ENCODE results near the gene BBS4.
A peak's percentile ranks its signal among the peaks of the same experiment; 100 is the strongest.
"Not testable (repeated sequence)": the region's sequence is repeated elsewhere in the genome, so short reads cannot be mapped to it uniquely, and the experiment has no call there.

BBS4 gene

DNA sequence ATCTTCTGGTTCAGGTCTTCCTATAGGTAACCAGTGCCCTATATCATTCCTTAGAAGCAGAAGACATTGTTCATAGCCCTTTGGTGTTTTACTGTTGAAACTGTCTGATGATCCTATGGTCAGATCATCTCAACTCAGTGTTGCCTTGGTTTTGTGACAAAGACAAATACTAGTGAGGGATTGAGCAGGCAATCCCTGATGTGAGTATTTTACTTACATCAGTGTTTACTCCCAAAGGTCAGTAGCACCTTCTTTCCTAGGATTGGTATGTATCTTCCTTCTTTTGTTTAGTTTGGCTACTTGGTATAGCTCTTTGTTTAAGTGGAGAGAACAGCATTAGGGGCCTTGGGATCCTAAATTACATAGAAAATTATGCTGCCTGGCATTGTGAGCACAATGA lies 41.1 kb downstream of the BBS4 start:
- H3K4me3 ChIP-seq (ENCODE audit: low read length): no peak overlapping the region
- no peak for DNase-seq (ENCODE audit: low read depth)
- TF ChIP-seq, protein P1, sequence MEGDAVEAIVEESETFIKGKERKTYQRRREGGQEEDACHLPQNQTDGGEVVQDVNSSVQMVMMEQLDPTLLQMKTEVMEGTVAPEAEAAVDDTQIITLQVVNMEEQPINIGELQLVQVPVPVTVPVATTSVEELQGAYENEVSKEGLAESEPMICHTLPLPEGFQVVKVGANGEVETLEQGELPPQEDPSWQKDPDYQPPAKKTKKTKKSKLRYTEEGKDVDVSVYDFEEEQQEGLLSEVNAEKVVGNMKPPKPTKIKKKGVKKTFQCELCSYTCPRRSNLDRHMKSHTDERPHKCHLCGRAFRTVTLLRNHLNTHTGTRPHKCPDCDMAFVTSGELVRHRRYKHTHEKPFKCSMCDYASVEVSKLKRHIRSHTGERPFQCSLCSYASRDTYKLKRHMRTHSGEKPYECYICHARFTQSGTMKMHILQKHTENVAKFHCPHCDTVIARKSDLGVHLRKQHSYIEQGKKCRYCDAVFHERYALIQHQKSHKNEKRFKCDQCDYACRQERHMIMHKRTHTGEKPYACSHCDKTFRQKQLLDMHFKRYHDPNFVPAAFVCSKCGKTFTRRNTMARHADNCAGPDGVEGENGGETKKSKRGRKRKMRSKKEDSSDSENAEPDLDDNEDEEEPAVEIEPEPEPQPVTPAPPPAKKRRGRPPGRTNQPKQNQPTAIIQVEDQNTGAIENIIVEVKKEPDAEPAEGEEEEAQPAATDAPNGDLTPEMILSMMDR (conservative IDR thresholded peaks at IDR 0.05; ENCODE audit: low read depth, low read length): no peak

DNA sequence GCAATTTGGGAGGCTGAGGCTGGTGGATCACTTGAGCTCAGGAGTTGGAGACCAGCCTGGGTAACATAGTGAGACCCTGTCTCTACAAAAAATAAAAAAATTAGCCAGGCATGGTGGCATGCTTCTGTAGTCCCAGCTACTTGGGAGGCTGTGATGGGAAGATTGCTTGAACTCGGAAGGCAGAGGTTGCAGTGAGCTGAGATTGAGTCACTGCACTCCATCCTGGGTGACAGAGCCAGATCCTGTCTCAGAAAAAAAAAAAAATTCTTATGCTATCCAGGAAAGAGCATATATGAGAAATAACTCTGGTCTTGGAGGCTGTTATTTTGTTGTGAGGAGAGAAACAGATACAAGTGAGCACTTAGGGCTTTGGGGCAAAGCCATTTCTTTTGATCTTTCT lies 42.2 kb downstream of the BBS4 start:
- DNase-seq (ENCODE audit: low read depth); H3K4me3 ChIP-seq (ENCODE audit: low read length): not testable (repeated sequence)

DNA sequence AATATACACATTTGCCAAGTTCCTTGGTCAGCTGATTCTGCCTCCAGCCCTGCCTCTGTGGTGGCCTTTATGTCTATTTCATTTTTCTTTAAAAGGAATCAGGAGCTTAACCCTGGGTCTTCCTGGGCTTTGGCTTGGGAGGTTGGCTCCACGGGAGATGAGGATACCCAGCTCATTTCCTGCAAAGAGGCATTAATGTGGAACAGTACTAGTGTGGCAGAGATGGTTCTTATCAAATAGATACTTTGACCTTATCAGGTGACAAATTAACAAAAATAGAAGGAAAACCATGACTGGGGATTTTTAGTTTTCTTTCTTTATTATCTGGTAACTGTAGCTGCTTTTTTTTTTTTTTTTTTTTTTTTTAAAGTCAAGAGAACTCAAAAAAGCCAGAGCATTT lies 42.8 kb downstream of the BBS4 start:
- no peak overlapping the region for H3K4me3 ChIP-seq (ENCODE audit: low read length)
- TF ChIP-seq, protein P1 (conservative IDR thresholded peaks at IDR 0.05; ENCODE audit: low read depth, low read length): no peak
- no peak for DNase-seq (ENCODE audit: low read depth)

DNA sequence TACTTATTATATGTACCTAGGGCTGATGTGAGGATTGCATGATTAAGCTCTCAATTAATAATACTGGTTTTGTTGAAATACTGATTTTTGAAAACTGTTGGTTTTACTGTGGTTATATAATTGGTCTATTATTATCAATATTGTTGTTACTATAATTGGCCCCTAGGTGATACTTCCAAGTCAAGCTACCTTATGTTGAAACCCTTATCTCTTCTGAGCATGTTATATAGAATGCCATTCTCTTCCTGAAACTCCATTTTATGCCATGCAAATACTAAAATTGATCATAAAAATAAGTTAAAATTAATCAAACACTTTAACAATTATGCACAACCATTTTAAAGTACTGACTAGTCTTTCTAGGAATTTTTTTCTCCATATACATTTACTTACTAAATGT lies 46.1 kb downstream of the BBS4 start:
- TF ChIP-seq, protein P1 (conservative IDR thresholded peaks at IDR 0.05; ENCODE audit: low read depth, low read length): no peak
- DNase-seq (ENCODE audit: low read depth): no peak
- no peak overlapping the region for H3K4me3 ChIP-seq (ENCODE audit: low read length)

DNA sequence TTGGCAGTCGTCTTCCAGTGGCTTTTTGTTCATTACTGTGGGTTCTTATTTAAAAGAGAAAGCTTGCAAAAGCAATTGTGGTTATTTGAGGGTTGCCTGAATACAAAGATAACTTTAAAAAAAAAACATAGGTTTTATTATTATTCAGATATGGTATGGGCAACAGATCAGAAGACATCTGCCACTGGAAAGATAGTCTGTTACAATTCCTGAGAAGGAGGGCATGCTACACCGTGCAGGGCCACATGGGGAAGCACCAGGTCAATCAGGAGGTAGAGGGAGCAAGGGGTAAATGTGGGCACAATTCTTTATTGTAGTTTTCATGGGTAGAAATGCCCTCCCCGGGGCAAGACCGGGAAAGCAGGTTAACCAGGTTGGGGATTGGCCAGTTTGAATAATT lies 46.5 kb downstream of the BBS4 start:
- no peak for DNase-seq (ENCODE audit: low read depth)
- TF ChIP-seq, protein P1 (conservative IDR thresholded peaks at IDR 0.05; ENCODE audit: low read depth, low read length): peak; percentile 16
- no peak overlapping the region for H3K4me3 ChIP-seq (ENCODE audit: low read length)

DNA sequence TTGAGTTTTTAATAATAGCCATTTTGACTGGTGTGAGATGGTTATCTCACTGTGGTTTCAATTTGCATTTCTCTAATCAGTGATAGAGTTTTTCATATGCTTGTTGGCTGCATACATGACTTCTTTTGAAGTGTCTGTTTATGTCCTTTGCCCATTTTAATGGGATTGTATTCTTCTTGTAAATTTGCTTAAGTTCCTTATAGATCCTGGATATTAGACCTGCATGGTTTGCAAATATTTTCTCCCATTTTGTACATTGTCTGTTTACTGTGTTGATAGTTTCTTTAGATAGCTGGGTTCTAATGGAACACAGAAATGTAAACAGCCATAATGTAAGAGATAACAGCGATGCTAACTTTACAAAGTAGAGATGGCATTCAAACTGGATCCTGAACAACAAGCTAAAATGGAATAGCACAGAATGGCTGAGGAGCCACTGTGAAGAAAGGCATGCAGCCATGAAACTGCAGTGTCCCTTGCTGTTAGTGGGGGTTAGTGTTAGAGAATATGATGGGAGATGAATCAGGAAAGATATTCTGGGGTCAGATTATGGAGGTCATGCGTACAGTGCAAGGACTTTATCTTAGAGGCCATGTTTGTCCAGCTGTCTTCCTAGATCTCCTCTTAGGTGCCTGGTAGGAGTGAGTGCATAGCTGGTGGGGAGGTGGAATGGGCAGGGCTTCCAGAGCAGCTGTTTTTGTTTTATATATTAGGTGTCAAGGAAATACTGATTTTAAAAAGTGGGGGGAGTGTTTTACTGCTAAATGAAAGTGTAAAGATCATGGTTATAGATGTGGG lies 48.1 kb downstream of the BBS4 start:
- no peak for DNase-seq (ENCODE audit: low read depth)
- H3K4me3 ChIP-seq (ENCODE audit: low read length): no peak overlapping the region
- TF ChIP-seq, protein P1 (conservative IDR thresholded peaks at IDR 0.05; ENCODE audit: low read depth, low read length): no peak

DNA sequence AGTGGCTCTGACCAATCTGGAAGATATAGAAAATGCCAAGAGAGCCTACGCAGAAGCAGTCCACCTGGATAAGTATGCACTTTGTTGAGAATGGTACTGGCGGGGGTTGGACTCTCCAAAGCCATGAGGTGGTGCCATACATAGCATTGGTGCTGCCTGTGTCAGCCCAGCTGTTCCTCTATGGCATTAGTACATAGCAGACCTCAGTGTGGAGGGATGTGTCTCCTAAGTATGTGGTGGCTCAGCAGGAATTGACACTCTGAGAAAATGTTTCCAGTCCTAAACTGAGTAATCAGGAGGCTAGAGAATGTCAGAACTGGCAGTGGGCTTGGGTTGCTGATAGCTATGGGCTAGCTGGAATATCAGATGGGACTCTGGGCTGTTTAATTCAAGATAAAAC lies 49.1 kb downstream of the BBS4 start:
- no peak overlapping the region for H3K4me3 ChIP-seq (ENCODE audit: low read length)
- TF ChIP-seq, protein P1 (conservative IDR thresholded peaks at IDR 0.05; ENCODE audit: low read depth, low read length): no peak
- no peak for DNase-seq (ENCODE audit: low read depth)
